CD14-positive monocyte (primary cell): ENCODE data around the gene CCDC136. TPM values are rescaled to one million over a fixed set of nuclear protein-coding genes. Genes with fewer than 3 reads are reported as not detected.

ENCODE experiments used
- DNase-seq, 3 donors: peaks; one replicate each; pipeline ENCODE4 v3.0.0-alpha.2; 2011 to 2022
- H2AFZ ChIP-seq: 2 replicates; pipeline ENCODE4 v1.6.0; 2012; ENCODE audit warnings: mild to moderate bottlenecking, low read depth, low read length, inconsistent platforms; ENCODE audit not compliant: insufficient read depth, poor library complexity, severe bottlenecking
- H3K27ac ChIP-seq, 2 donors: 1 replicate in 1 of 2; 2 replicates in 1 of 2; pipeline ENCODE4 v1.5.1; 2012 to 2013; ENCODE audit warnings: low read length in 2 of 2, control low read depth in 1 of 2, inconsistent platforms in 1 of 2, low read depth in 1 of 2, mild to moderate bottlenecking in 1 of 2
- H3K27me3 ChIP-seq, 2 donors: one replicate each; pipeline versions ENCODE4 v1.6.0 to v1.6.1; 2011 to 2013; ENCODE audit warnings: low read length in 2 of 2; ENCODE audit not compliant: control insufficient read depth in 2 of 2, insufficient read depth in 2 of 2
- H3K36me3 ChIP-seq, 2 donors: replicated peaks in 1 of 2; 1 replicate in 1 of 2; 2 replicates in 1 of 2; pipeline versions ENCODE4 v1.5.1 to v1.6.1; 2012 to 2013; ENCODE audit warnings: low read length in 2 of 2, control low read depth in 1 of 2, inconsistent platforms in 1 of 2, mild to moderate bottlenecking in 1 of 2; ENCODE audit not compliant: insufficient read depth in 2 of 2, control insufficient read depth in 1 of 2
- H3K4me1 ChIP-seq, 2 donors: 1 replicate in 1 of 2; 2 replicates in 1 of 2; pipeline versions ENCODE4 v1.5.1 to v1.6.1; 2012 to 2013; ENCODE audit warnings: low read length in 2 of 2, control low read depth in 1 of 2, inconsistent platforms in 1 of 2, mild to moderate bottlenecking in 1 of 2, moderate library complexity in 1 of 2; ENCODE audit not compliant: insufficient read depth in 2 of 2, control insufficient read depth in 1 of 2
- H3K4me2 ChIP-seq: replicated peaks from 2 replicates; pipeline ENCODE3; 2012; ENCODE audit warnings: low read length, moderate library complexity, mild to moderate bottlenecking; ENCODE audit not compliant: poor library complexity, severe bottlenecking; ENCODE audit errors: extremely low read depth
- H3K4me3 ChIP-seq, 3 experiments: fragments of 200-600 bp in 1 of 3; sonication (generic) in 1 of 3; replicated peaks in 1 of 3; 1 replicate in 2 of 3; 2 replicates in 1 of 3; pipeline ENCODE4 v1.5.1; 2011 to 2013; ENCODE audit warnings: low read length in 3 of 3, mild to moderate bottlenecking in 3 of 3, control low read depth in 2 of 3, low read depth in 2 of 3, inconsistent platforms in 1 of 3, moderate library complexity in 1 of 3
- H3K79me2 ChIP-seq: 2 replicates; pipeline ENCODE4 v1.6.0; 2012; ENCODE audit warnings: mild to moderate bottlenecking, control low read depth, inconsistent platforms, low read length, moderate library complexity; ENCODE audit not compliant: insufficient read depth
- H3K9ac ChIP-seq: 2 replicates; pipeline ENCODE4 v1.6.0; 2017; ENCODE audit warnings: low read length, mild to moderate bottlenecking; ENCODE audit not compliant: insufficient read depth, poor library complexity, severe bottlenecking
- H3K9me3 ChIP-seq, 2 donors: replicated peaks in 1 of 2; 1 replicate in 1 of 2; 2 replicates in 1 of 2; pipeline versions ENCODE4 v1.5.1 to v1.6.1; 2012 to 2013; ENCODE audit warnings: low read length in 2 of 2, control low read depth in 1 of 2; ENCODE audit not compliant: control insufficient read depth in 1 of 2, insufficient read depth in 1 of 2
- H4K20me1 ChIP-seq: 2 replicates; pipeline ENCODE4 v1.6.0; 2012; ENCODE audit warnings: mild to moderate bottlenecking, low read length, control low read depth, moderate library complexity; ENCODE audit not compliant: insufficient read depth
- H3K27ac Mint-ChIP-seq, 7 donors: one replicate each; pipeline ENCODE4 v1.8.0; 2020; ENCODE audit warnings: mild to moderate bottlenecking in 7 of 7, mixed read lengths in 7 of 7, moderate library complexity in 6 of 7, inconsistent platforms in 2 of 7
- H3K27me3 Mint-ChIP-seq, 3 donors: one replicate each; pipeline ENCODE4 v1.8.0; 2021 to 2022; ENCODE audit warnings: low read depth in 3 of 3, mild to moderate bottlenecking in 3 of 3, mixed read lengths in 3 of 3, moderate library complexity in 3 of 3, inconsistent platforms in 1 of 3
- H3K36me3 Mint-ChIP-seq, 2 donors: one replicate each; pipeline ENCODE4 v1.8.0; 2020; ENCODE audit warnings: mixed read lengths in 2 of 2, inconsistent platforms in 1 of 2, mild to moderate bottlenecking in 1 of 2
- H3K4me1 Mint-ChIP-seq: one replicate; pipeline ENCODE4 v1.8.0; 2020; ENCODE audit warnings: mild to moderate bottlenecking, mixed read lengths
- H3K4me3 Mint-ChIP-seq, 2 donors: one replicate each; pipeline ENCODE4 v1.8.0; 2020; ENCODE audit warnings: mild to moderate bottlenecking in 2 of 2, mixed read lengths in 2 of 2, moderate library complexity in 1 of 2
- H3K9me3 Mint-ChIP-seq, 7 donors: one replicate each; pipeline ENCODE4 v1.8.0; 2020 to 2022; ENCODE audit warnings: mixed read lengths in 7 of 7, mild to moderate bottlenecking in 6 of 7, moderate library complexity in 6 of 7, inconsistent platforms in 2 of 7
- WGBS: methylation state at CpG from one replicate; pipeline ENCODE4 v1.1.5; 2013; ENCODE audit warnings: missing lambda C conversion rate; ENCODE audit not compliant: insufficient coverage; 5-methylcytosine and 5-hydroxymethylcytosine counted together
- intact Hi-C, 2 donors: fragments of 100-400 bp; cut with micrococcal nuclease; formaldehyde crosslinking; loops; one replicate each; pipeline versions ENCODE4 v1.15.0 to v1.15.1; 2023
- polyA plus RNA-seq, 3 donors: library from polyadenylated mRNA; depleted of rRNA in 1 of 3; unstranded in 2 of 3; stranded (reverse) in 1 of 3; fragments of 300-500 nt in 2 of 3; fragments of >200 nt in 1 of 3; fragmentation: Illumina TruSeq in 2 of 3; gene quantifications; 1 replicate in 2 of 3; 2 replicates in 1 of 3; pipeline ENCODE4 v1.2.3, GENCODE V29; 2012 to 2021
- TF ChIP-seq, protein P1 (sequence below): fragments of 200-600 bp; IDR thresholded peaks from one replicate; pipeline ENCODE4 v1.8.0; 2022; ENCODE audit warnings: antibody characterized with exemption, mild to moderate bottlenecking

The CCDC136 gene
- polyA plus RNA-seq, 3 donors = 0.26 to 2.6 TPM; not detected in 1

DNA sequence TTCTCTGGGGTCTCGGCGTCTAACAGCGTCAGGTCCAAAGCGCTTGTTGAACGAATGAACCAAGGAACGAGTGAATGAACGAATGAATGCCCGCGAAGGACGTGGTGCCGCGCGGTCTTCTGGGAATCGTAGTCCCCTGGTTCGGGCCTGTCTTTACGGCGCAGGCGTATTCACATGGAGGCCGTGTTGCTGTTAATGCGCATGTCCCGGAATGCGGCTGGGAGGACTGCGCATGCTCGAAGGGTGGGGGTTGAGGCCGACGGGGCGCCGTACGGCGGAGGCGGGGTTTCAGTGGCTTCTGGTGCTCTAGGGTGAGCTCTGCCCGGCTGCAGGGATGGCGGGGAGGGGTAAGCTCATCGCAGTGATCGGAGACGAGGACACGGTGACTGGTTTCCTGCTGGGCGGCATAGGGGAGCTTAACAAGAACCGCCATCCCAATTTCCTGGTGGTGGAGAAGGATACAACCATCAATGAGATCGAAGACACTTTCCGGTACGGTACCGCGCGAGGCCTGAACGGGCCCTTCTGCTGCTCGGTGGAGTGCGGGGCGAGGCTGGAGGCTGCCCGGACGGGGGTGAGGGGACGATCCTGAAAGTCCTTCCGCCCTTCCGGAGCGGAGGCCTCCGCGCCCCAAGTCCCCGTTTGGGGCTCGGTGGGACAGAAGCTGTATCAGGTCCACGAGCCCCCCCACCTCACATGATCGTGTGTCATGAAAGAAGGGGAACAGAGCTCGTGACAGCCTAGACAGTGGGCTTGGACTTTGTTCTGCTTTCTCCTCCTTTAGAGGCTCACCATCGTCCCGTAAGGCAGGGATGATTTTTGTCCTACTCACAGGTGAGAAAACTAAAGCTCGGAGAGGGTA lies 71.0 kb downstream of the CCDC136 start, which contains the start of gene ATP6V1F:
ATP6V1F (plus strand) TSS at position 286 of the 862 bp plus-strand sequence; CDS start at position 335, 49 bp downstream.
- Histone ChIP-seq H3K79me2 (peaks cover 32% of the 10 kb centered on the region), H3K27ac (peak within 1 kb of the TSS; percentile 99), H2AFZ (peak within 1 kb of the TSS; percentile 63), H3K4me1 (peaks cover 11 to 14% of the 10 kb centered on the region in 2 donors), H4K20me1 (peaks cover 45% of the 10 kb centered on the region), H3K9me3 (no peaks in the 10 kb centered on the region), H3K27me3 (no peaks in the 10 kb centered on the region), H3K9ac (peak within 1 kb of the TSS; percentile 98), H3K4me2 (peak within 1 kb of the TSS; percentile 72), H3K4me3 (peak within 1 kb of the TSS; percentile 70 to 96 (median 87)), H3K36me3 (peaks cover 19 to 22% of the 10 kb centered on the region in 2 donors)
- peak; percentile 97 to 98 (median 98) for DNase-seq
- H3K27me3 Mint-ChIP-seq = peaks cover 2 to 8% (median 5%) of the 10 kb centered on the region in 3 donors
- intact Hi-C loops = loop anchor here in 1 of 2 donors (2.0 to 10.0 kb wide), 2 partner anchors 72 to 118 kb away; no protein-coding TSS in a partner anchor
- H3K9me3 Mint-ChIP-seq = peaks cover 0 to 3% (median 0%) of the 10 kb centered on the region in 7 donors
- peak within 1 kb of the TSS; percentile 99 to 100 (median 99) for H3K27ac Mint-ChIP-seq
- under 1% methylated on average over 50 of the region's 65 CpGs for WGBS
- peak within 1 kb of the TSS; percentile 98 to 100 for H3K4me3 Mint-ChIP-seq
- peaks cover 29 to 31% of the 10 kb centered on the region in 2 donors for H3K36me3 Mint-ChIP-seq
- TF ChIP-seq, protein P1, sequence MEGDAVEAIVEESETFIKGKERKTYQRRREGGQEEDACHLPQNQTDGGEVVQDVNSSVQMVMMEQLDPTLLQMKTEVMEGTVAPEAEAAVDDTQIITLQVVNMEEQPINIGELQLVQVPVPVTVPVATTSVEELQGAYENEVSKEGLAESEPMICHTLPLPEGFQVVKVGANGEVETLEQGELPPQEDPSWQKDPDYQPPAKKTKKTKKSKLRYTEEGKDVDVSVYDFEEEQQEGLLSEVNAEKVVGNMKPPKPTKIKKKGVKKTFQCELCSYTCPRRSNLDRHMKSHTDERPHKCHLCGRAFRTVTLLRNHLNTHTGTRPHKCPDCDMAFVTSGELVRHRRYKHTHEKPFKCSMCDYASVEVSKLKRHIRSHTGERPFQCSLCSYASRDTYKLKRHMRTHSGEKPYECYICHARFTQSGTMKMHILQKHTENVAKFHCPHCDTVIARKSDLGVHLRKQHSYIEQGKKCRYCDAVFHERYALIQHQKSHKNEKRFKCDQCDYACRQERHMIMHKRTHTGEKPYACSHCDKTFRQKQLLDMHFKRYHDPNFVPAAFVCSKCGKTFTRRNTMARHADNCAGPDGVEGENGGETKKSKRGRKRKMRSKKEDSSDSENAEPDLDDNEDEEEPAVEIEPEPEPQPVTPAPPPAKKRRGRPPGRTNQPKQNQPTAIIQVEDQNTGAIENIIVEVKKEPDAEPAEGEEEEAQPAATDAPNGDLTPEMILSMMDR = no peak
- H3K4me1 Mint-ChIP-seq = peaks cover 19% of the 10 kb centered on the region

GRCh38 chr7:128863433-128863989 lies 71.7 kb downstream of the CCDC136 start:
- H3K9me3 Mint-ChIP-seq = peaks cover 0 to 3% (median 0%) of the 10 kb centered on the region in 7 donors
- peak in 1 of 3 donors; percentile 77 for DNase-seq
- TF ChIP-seq, protein P1 = peak; percentile 55
- Histone ChIP-seq H3K79me2 (peaks cover 32% of the 10 kb centered on the region), H3K36me3 (peaks cover 19 to 22% of the 10 kb centered on the region in 2 donors), H3K27ac (peak overlapping the region; percentile 99), H3K4me2 (peak overlapping the region; percentile 72), H3K4me3 (peak overlapping the region; percentile 70 to 96 (median 87)), H3K9me3 (no peaks in the 10 kb centered on the region), H3K9ac (peak overlapping the region; percentile 98), H2AFZ (peak overlapping the region; percentile 63), H3K4me1 (peaks cover 14 to 15% of the 10 kb centered on the region in 2 donors), H4K20me1 (peaks cover 52% of the 10 kb centered on the region), H3K27me3 (peaks cover 0 to 4% of the 10 kb centered on the region in 2 donors)
- peaks cover 23% of the 10 kb centered on the region for H3K4me1 Mint-ChIP-seq
- intact Hi-C loops = loop anchor here in 1 of 2 donors (2.0 to 10.0 kb wide), 2 partner anchors 71 to 119 kb away; no protein-coding TSS in a partner anchor
- WGBS = 0% methylated on average over 3 of the region's 6 CpGs
- H3K27ac Mint-ChIP-seq = peak overlapping the region; percentile 99 to 100 (median 99)
- H3K4me3 Mint-ChIP-seq = peak overlapping the region; percentile 98 to 100
- H3K27me3 Mint-ChIP-seq = peaks cover 7 to 13% (median 7%) of the 10 kb centered on the region in 3 donors
- peaks cover 35 to 38% of the 10 kb centered on the region in 2 donors for H3K36me3 Mint-ChIP-seq
